ENCODE data around the gene GNE.
"Not testable (repeated sequence)": the region's sequence is repeated elsewhere in the genome, so short reads cannot be mapped to it uniquely, and the experiment has no call there.

GNE gene

GRCh38 chr9:36263683-36264082, 5.4 kb upstream of the GNE start:
- peak; percentile 87 for DNase-seq

DNA sequence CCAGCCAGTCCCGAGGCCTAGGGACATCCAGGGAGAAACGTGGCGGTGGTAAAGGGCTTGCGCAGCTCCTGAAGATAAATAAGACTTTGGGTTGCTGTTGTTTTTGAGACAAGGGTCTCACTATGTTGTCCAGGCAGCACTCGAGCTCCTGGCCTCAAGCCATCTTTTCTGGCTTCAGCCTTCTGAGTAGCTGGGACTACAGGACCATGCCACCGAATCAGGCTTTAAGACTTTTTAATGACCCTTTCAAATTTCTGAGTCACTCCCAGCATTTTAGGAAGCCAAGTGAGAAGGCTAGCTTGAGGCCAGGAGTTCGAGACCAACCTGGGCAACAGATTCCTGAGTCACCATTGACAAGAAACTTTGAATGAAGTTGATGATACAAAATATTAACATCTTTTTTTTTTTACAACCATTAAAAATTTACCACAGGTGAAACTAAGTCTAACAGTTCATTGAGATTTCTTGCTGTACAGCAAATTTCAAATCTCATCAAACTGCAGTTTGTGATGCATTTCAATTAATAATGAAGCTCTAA, 817 bp upstream of the GNE start:
- DNase-seq = no peak

GRCh38 chr9:36251428-36251827, 6.8 kb downstream of the GNE start:
- no peak for DNase-seq

DNA sequence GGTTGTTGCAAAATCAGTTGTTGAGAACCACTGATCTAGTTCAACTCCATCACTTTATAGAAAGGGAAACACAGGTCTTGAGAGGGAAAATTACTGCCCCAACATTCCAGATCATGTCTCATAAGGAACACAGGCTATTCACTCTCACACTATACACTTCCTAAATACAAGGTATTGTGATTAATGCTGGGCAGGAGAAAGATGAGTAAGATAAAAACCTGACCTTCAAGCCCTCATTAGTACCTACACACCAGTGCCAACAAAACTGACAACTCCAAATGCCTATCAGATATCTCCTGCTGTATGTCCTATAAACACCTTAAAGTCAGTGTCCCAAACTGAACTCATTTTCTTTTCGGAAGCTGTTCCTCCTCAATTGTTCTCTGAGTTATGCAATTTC, 8.2 kb downstream of the GNE start:
- no peak for DNase-seq

- DNase-seq = no peak
Measured at GRCh38 chr9:36249189-36249588, 9.1 kb downstream of the GNE start.

DNA sequence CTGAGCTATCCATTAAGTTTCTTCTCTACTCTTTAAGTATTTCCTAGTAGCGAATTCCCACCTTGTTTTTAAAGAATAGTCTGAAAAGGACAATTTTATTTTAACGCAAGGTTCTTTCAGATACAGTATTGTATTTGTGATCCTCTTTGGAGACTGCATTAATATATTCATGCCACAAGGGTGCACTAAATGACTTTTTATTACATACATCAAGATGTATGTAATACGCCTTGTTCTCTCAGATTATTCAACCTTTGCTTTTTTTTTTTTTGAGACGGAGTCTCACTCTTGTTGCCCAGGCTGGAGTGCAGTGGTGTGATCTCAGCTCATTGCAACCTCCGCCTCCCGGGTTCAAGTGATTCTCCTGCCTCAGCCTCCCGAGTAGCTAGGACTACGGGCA, 10.2 kb downstream of the GNE start:
- DNase-seq = peak; percentile 4

GRCh38 chr9:36247356-36247755, 10.9 kb downstream of the GNE start:
- DNase-seq = no peak

DNA sequence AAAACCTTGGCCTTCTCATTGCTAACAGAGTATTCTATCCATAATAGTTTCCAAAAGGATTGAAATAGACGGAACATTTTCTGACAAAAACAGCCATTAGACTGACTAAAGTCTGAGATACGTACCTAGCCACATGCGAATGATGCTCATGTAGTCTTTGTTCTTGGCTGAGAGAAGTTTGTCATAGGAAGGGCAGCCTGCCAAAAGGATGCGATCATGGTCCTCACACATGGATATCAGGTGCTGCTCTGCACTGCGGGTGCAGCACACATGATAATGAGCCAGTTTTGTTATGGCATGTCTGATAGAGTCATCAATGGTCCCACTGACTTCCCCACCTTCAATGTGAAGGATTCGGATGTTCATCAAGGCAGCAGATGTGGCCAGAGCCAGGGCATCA, 12.3 kb downstream of the GNE start:
- DNase-seq = no peak

DNA sequence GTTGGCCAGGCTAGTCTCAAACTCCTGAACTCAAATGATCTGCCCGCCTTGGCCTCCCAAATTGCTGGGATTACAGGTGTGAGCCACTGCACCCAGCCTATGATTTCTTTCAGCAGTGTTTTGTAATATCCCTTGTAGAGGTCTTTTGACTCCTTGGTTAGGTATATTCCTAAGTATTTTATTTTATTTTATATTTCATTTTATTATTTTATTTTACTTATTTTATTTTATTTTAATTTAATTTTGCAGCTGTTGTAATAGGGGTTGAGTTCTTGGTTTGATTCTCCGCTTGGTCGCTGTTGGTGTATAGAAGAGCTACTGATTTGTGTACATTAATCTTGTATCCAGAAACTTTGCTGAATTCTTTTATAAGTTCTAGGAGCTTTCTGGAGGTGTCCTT, 18.6 kb downstream of the GNE start:
- not testable (repeated sequence) for DNase-seq

DNA sequence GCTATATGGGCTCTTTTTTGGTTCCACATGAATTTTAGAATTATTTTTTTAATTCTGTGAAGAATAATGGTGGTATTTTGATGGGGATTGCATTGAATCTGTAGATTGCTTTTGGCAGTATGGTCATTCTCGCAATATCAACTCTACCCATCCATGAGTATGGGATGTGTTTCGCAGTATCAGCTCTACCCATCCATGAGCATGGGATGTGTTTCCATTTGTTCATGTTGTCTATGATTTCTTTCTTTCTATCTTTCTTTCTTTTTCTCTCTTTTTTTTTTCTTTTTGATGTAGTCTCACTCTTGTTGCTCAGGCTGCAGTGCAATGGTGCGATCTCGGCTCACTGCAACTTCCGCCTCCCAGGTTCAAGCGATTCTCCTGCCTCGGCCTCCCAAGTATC, 19.0 kb downstream of the GNE start:
- DNase-seq = not testable (repeated sequence)

- no peak for DNase-seq
Measured at GRCh38 chr9:36237230-36237629, 21.0 kb downstream of the GNE start.

GRCh38 chr9:36222449-36222848, 35.8 kb downstream of the GNE start:
- DNase-seq = no peak

DNA sequence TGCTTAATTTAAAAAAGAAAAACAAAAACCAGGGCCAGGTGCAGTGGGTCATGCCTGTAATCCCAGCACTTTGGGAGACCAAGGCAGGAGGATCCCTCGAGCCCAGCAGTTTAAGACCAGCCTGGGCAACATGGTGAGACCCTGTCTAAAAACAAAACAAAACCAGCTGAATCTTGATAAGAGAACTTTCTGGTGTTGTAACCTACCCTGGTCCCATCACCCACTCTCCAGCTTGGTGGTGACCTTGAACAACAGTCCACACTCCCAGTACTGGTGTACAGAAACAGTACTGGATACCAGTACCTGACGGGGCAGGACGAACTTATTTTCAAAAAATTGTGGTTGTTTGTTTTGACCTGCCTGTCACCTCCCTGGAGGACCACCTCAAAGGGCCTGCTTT, 36.6 kb downstream of the GNE start:
- DNase-seq = no peak

GRCh38 chr9:36218411-36218901, 39.8 kb downstream of the GNE start:
- DNase-seq = peak; percentile 15

DNA sequence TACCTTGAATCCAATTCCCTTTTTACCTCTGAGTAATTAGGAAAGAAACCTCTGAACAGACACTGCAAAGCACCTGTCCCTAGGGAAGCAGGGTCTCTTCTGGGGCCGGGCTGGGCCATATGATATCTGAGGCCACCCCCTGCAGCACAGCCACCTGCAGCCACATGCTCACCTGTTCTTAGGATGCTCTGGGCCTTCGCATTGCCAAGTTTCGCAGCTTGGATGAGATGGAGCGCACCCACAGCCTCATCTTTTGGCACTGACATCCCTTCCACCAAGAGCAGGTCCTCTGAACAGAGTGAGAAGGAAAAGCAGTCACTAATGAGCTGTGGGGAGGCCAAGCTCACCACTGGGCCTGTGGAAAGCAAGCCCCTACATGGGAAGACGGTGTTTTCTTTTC, 40.2 kb downstream of the GNE start:
- DNase-seq = peak; percentile 83

- DNase-seq = peak; percentile 62
Measured at GRCh38 chr9:36217256-36217968, 40.8 kb downstream of the GNE start.

GRCh38 chr9:36214571-36214970, 43.7 kb downstream of the GNE start:
- no peak for DNase-seq

DNA sequence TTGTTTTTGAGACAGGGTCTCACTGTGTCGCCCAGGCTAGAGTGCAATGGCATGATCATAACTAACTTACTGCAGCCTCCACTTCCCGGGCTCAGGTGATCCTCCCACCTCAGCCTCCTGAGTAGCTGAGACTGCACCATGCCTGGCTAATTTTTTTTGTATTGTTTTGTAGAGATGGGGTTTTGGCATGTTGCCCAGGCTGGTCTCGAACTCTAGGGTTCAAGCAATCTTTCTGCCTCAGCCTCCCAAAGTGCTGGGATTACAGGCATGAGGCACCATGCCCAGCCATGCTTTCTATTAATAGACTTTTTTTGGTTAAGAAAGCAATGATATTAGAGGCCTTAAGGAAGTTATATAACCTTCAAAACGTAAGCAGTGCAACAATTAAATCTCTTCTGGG, 44.3 kb downstream of the GNE start:
- no peak for DNase-seq

- DNase-seq = no peak
Measured at GRCh38 chr9:36213387-36213786, 44.9 kb downstream of the GNE start.

DNA sequence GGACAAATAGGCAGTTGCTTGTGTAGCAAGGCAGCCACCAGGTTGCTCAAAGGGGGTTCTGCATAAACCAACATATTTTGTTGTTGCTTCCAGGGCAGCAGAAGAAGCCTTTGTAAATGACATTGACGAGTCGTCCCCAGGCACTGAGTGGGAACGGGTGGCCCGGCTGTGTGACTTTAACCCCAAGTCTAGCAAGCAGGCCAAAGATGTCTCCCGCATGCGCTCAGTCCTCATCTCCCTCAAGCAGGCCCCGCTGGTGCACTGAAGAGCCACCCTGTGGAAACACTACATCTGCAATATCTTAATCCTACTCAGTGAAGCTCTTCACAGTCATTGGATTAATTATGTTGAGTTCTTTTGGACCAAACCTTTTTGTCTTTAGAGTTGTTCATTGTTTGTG, 46.7 kb downstream of the GNE start:
- DNase-seq = no peak

DNA sequence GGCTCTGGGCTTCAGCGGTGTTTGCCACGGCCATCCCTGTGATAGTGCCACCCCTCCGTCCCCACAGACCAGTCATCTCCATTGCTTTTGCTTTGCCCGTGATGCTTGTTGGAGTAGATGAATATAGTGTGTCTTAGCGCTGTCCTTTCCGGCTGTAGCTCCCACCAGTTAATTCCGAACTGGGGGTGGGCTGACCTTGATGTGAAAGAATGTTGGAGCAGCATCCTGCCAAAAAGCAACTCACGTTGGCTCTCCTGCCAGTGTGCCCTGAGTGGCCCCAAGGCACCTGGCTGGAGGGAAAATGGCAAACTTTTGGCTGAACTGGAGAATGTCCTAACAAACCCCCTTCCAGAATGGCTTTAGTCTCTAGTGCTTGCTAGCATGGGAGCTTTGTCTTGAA, 47.5 kb downstream of the GNE start:
- DNase-seq = no peak

DNA sequence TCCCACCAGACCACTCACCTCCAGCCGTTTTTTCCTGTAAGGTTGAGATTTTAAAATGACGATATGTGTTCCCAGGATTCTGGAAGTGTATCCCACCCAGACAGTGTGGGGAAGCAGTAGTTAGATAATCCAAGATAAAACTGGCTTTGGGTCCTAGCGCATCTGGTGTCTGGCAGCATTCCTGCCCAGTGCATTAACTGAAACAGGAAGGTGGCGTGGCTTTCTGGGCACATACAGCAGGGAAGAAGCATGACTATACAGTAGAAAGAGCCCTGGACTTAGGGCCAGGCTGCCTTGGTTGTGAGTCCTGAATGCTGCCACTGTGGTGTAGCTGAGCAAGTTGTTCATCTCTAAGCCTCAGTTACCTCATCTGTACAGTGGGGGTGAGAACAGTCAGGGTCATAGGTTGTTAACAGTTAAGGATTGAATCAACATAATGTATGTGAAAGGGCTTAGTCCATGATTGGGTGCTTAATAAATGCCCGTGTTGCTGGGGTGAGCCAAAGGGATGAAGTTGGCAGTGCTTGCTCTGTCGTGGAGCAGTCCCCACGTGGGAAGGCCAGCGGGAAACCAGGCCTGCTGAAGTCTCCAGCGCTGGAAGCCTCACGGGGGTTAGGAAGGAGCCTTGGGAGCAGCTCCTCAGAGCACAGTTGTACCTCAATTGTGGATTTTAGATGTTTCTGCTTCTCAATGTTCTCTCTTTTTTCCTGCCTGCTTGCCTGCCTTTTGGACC, 49.6 kb downstream of the GNE start:
- no peak for DNase-seq

GRCh38 chr9:36207546-36208012, 50.7 kb downstream of the GNE start:
- DNase-seq = no peak

- no peak for DNase-seq
Measured at GRCh38 chr9:36207016-36207415, 51.2 kb downstream of the GNE start.
